Measurements from ENCODE around the gene CHD9NB. TPM values are rescaled to one million over a fixed set of nuclear protein-coding genes. Genes with fewer than 3 reads are reported as not detected.

CHD9NB gene
- total and polyA plus RNA-seq, 9 of the 15 experiments (the other 6 are each of a cell fraction or from before 2014, with no cell fraction given), result 0.06 to 0.10 (median 0.07) TPM; not detected in 6

DNA sequence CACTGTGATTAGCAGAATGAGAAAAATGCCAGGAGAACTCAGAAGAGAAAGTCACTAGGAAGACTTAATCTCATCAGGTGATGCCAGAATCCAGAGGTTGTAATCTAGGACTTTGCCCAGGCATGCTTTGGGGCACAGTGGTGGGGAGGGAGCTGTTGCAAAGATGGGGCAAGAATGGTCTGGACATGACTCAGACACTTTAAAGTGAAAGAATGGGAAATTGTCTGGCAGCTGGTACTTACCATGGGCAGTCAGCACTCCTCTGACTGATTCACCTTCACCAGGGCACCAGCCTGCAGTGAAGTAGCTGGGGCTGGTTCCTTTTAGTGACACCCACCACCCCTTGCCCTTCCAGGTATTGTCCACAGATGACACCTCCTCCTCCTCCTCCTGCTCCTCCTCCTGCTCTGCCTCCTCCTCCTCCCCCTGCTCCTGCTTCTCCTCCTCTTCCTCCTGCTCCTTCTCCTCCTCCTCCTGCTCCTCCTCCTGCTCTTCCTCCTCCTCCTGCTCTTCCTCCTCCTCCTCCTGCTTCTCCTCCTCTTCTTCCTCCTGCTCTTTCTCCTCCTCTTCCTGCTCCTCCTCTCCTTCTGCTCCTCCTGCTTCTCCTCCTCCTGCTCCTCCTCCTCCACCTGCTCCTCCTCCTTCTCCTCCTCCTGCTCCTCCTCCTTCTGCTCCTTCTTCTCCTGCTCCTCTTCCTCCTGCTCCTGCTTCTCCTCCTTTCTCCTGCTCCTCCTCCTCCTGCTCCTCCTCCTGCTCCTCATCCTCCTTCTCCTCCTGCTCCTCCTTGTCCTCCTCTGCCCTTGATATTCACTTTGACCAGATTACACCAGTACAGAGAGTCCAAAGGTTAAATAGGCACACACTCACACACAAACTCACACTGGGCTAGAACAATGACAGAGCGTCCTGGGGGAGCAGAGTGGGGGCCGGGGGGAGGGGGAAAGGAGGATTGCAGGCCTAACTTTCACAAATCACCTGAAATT is at the start of gene CHD9NB (continued):
- TF ChIP-seq ZNF239 (CRISPR knock-in tag; IDR thresholded peaks at IDR 0.05) (no peak), HNRNPH1 (optimal IDR thresholded peaks at IDR 0.05; ENCODE audit: low read depth, low read length) (no peak), ZBTB8A (IDR thresholded peaks at IDR 0.05; ENCODE audit: partially characterized antibody) (no peak), ZSCAN29 (IDR thresholded peaks at IDR 0.05) (no peak), NR2C1 (IDR thresholded peaks at IDR 0.05) (no peak), NR2C1 (tag; IDR thresholded peaks at IDR 0.05) (no peak), SOX6 (IDR thresholded peaks at IDR 0.05) (no peak), ZNF695 (CRISPR knock-in tag; IDR thresholded peaks at IDR 0.05) (no peak), KLF1 (tag; IDR thresholded peaks at IDR 0.05) (no peak), TCF3 (CRISPR knock-in tag; IDR thresholded peaks at IDR 0.05) (no peak), ZNF41 (CRISPR knock-in tag; conservative IDR thresholded peaks at IDR 0.05) (no peak), HMGN3 (IDR thresholded peaks at IDR 0.05; ENCODE audit: borderline replicate concordance, extremely low read depth, insufficient read length, low read depth, low read length) (no peak), ESRRB (CRISPR knock-in tag; IDR thresholded peaks at IDR 0.05; ENCODE audit: borderline replicate concordance) (no peak), ZKSCAN3 (CRISPR knock-in tag; IDR thresholded peaks at IDR 0.05) (no peak), ZNF778 (CRISPR knock-in tag; IDR thresholded peaks at IDR 0.05) (no peak), RBM25 (IDR thresholded peaks at IDR 0.05; ENCODE audit: low read depth, low read length, severe bottlenecking) (no peak), SIRT6 (IDR thresholded peaks at IDR 0.05; ENCODE audit: low read depth, low read length) (no peak), CHD1 (IDR thresholded peaks at IDR 0.05; ENCODE audit: low read length) (no peak), ZNF79 (CRISPR knock-in tag; IDR thresholded peaks at IDR 0.05; ENCODE audit: low read depth) (no peak), ETS2 (tag; IDR thresholded peaks at IDR 0.05; ENCODE audit: borderline replicate concordance, poor library complexity, severe bottlenecking) (no peak), KHSRP (IDR thresholded peaks at IDR 0.05) (no peak), ZNF507 (tag; conservative IDR thresholded peaks at IDR 0.05) (no peak), ZNF174 (CRISPR knock-in tag; IDR thresholded peaks at IDR 0.05) (no peak)
- TF ChIP-seq, protein P1, sequence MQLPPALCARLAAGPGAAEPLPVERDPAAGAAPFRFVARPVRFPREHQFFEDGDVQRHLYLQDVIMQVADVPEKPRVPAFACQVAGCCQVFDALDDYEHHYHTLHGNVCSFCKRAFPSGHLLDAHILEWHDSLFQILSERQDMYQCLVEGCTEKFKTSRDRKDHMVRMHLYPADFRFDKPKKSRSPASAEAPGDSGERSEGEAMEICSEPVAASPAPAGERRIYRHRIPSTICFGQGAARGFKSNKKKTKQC (CRISPR knock-in tag; IDR thresholded peaks at IDR 0.05), result no peak
- TF ChIP-seq, protein P2, sequence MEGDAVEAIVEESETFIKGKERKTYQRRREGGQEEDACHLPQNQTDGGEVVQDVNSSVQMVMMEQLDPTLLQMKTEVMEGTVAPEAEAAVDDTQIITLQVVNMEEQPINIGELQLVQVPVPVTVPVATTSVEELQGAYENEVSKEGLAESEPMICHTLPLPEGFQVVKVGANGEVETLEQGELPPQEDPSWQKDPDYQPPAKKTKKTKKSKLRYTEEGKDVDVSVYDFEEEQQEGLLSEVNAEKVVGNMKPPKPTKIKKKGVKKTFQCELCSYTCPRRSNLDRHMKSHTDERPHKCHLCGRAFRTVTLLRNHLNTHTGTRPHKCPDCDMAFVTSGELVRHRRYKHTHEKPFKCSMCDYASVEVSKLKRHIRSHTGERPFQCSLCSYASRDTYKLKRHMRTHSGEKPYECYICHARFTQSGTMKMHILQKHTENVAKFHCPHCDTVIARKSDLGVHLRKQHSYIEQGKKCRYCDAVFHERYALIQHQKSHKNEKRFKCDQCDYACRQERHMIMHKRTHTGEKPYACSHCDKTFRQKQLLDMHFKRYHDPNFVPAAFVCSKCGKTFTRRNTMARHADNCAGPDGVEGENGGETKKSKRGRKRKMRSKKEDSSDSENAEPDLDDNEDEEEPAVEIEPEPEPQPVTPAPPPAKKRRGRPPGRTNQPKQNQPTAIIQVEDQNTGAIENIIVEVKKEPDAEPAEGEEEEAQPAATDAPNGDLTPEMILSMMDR (IDR thresholded peaks at IDR 0.05 in 2 of 3, conservative IDR thresholded peaks at IDR 0.05 in 1 of 3; ENCODE audit: insufficient read depth in 2 of 3, low read depth in 1 of 3, low read length in 3 of 3), result no peak
- TF ChIP-seq, protein P3, sequence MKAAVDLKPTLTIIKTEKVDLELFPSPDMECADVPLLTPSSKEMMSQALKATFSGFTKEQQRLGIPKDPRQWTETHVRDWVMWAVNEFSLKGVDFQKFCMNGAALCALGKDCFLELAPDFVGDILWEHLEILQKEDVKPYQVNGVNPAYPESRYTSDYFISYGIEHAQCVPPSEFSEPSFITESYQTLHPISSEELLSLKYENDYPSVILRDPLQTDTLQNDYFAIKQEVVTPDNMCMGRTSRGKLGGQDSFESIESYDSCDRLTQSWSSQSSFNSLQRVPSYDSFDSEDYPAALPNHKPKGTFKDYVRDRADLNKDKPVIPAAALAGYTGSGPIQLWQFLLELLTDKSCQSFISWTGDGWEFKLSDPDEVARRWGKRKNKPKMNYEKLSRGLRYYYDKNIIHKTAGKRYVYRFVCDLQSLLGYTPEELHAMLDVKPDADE (conservative IDR thresholded peaks at IDR 0.05; ENCODE audit: control insufficient read depth, low read depth, low read length), result no peak

Data from K562 (cell line).